ENCODE data around the gene KRTAP10-2. TPM values are rescaled to one million over a fixed set of nuclear protein-coding genes. Genes with fewer than 3 reads are reported as not detected.

Gene KRTAP10-2
- total and polyA plus RNA-seq, 7 donors = not detected

- Histone ChIP-seq H3K9me3 (no peaks in the 10 kb centered on the region), H3K36me3 (ENCODE audit: insufficient read depth in 1 of 2, low read depth in 1 of 2) (no peaks in the 10 kb centered on the region), H3K4me1 (no peaks in the 10 kb centered on the region), H3K4me3 (no peak overlapping the region), H3K27me3 (ENCODE audit: insufficient read depth in 3 of 3, low read length in 2 of 3) (peaks cover 0 to 21% (median 4%) of the 10 kb centered on the region in 3 donors), H3K27ac (no peak overlapping the region)
- intact Hi-C loops (cut with DNase I) = no loop called here
- DNase-seq = no peak
- 57 to 69% (median 59%) methylated on average over 23 of the region's 23 CpGs for WGBS, 3 donors
- no peak for ATAC-seq
- TF ChIP-seq CTCF (IDR thresholded peaks at IDR 0.05) = no peak
Measured at GRCh38 chr21:44530903-44531605, 20.3 kb downstream of the KRTAP10-2 start.

GRCh38 chr21:44530221-44530902 lies 20.9 kb downstream of the KRTAP10-2 start:
- Histone ChIP-seq H3K27me3 (ENCODE audit: insufficient read depth in 3 of 3, low read length in 2 of 3) (peaks cover 0 to 22% (median 4%) of the 10 kb centered on the region in 3 donors), H3K4me3 (no peak overlapping the region), H3K36me3 (ENCODE audit: insufficient read depth in 1 of 2, low read depth in 1 of 2) (no peaks in the 10 kb centered on the region), H3K4me1 (no peaks in the 10 kb centered on the region), H3K9me3 (no peaks in the 10 kb centered on the region), H3K27ac (no peak overlapping the region)
- ATAC-seq (no peak), DNase-seq (no peak)
- intact Hi-C loops (cut with DNase I) = no loop called here
- TF ChIP-seq CTCF (IDR thresholded peaks at IDR 0.05) = no peak
- WGBS, 3 donors = 75 to 76% (median 76%) methylated on average over 7 of the region's 7 CpGs

- WGBS, 3 donors = 76 to 80% (median 78%) methylated on average over 23 of the region's 23 CpGs
- DNase-seq = peak in 1 of 2 donors; percentile 32
- ATAC-seq = no peak
- H3K4me1 ChIP-seq = no peaks in the 10 kb centered on the region
- intact Hi-C loops (cut with DNase I) = no loop called here
- H3K27ac ChIP-seq = no peak overlapping the region
- H3K27me3 ChIP-seq (ENCODE audit: insufficient read depth in 3 of 3, low read length in 2 of 3) = peaks cover 0 to 25% (median 4%) of the 10 kb centered on the region in 3 donors
- no peak overlapping the region for H3K4me3 ChIP-seq
- TF ChIP-seq CTCF (IDR thresholded peaks at IDR 0.05) = no peak
- H3K36me3 ChIP-seq (ENCODE audit: insufficient read depth in 1 of 2, low read depth in 1 of 2) = no peaks in the 10 kb centered on the region
- no peaks in the 10 kb centered on the region for H3K9me3 ChIP-seq
Measured at GRCh38 chr21:44529503-44530125, 21.7 kb downstream of the KRTAP10-2 start.

- intact Hi-C loops (cut with DNase I) = no loop called here
- no peaks in the 10 kb centered on the region for H3K4me1 ChIP-seq
- H3K9me3 ChIP-seq = no peaks in the 10 kb centered on the region
- ATAC-seq (no peak), DNase-seq (peak in 1 of 2 donors; percentile 53)
- no peak for TF ChIP-seq CTCF (IDR thresholded peaks at IDR 0.05)
- no peak overlapping the region for H3K4me3 ChIP-seq
- H3K27ac ChIP-seq = no peak overlapping the region
- no peaks in the 10 kb centered on the region for H3K36me3 ChIP-seq (ENCODE audit: insufficient read depth in 1 of 2, low read depth in 1 of 2)
- 86 to 91% (median 87%) methylated on average over 17 of the region's 17 CpGs for WGBS, 3 donors
- H3K27me3 ChIP-seq (ENCODE audit: insufficient read depth in 3 of 3, low read length in 2 of 3) = peaks cover 0 to 25% (median 2%) of the 10 kb centered on the region in 3 donors
Measured at GRCh38 chr21:44529011-44529421, 22.3 kb downstream of the KRTAP10-2 start.
